ENCODE results near the gene PFKFB1.

PFKFB1 gene

DNA sequence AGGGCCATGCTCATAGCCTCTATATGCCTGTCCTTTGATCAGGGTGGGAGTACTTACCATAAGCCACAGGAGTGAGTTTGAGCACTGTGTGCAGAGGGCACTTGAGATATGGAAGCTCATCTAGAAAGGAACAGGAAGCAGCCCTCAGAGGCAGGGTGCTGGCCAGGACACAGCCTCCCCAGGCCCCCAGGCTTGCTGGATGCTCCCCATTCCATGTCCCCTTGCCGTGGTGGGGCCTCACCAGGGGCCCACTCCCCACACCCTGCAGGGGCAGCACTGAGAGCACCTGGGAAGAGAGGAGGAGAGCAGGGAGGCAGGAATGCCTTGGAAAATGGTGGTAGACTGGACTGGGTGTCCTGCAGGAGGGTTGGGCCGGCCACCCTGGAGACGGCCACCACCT, 59.1 kb downstream of the PFKFB1 start:
- H3K9ac ChIP-seq (ENCODE audit: low read depth, low read length): no peak overlapping the region
- H3K4me1 ChIP-seq (ENCODE audit: insufficient read depth, low read length): no peaks in the 10 kb centered on the region
- no peaks in the 10 kb centered on the region for H3K27me3 ChIP-seq (ENCODE audit: insufficient read depth, low read length)
- no peak overlapping the region for H3K4me3 ChIP-seq (ENCODE audit: low read length)
- H3K27ac ChIP-seq (ENCODE audit: low read length): no peak overlapping the region
- H3K9me3 ChIP-seq (ENCODE audit: insufficient read depth, low read depth, low read length): no peaks in the 10 kb centered on the region
- H3K36me3 ChIP-seq (ENCODE audit: insufficient read depth, low read depth, low read length): peaks cover 21% of the 10 kb centered on the region; the same call in 1 of the 2 replicates

DNA sequence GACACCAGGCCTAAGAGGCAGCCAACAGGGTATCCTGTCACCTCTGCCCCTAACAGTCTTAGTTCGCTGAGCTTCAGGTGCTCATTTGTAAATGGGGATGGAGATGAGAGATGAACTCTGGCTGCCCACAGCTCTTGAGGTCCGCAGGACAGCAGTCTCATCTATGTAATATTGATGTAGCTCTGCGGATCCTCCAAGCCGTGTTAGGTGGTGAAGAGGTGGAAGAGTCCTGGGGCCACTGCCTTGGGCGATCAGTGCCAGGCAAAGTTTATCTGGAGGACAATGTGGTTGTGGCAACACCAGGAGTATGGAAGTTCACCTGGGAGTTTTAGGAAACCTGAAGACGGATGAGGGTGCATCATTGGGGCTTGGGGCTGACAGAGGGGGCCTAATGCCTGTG, 59.9 kb downstream of the PFKFB1 start:
- no peaks in the 10 kb centered on the region for H3K27me3 ChIP-seq (ENCODE audit: insufficient read depth, low read length)
- no peak overlapping the region for H3K27ac ChIP-seq (ENCODE audit: low read length)
- no peak overlapping the region for H3K9ac ChIP-seq (ENCODE audit: low read depth, low read length)
- H3K4me3 ChIP-seq (ENCODE audit: low read length): no peak overlapping the region
- peaks cover 29% of the 10 kb centered on the region for H3K36me3 ChIP-seq (ENCODE audit: insufficient read depth, low read depth, low read length)
- no peaks in the 10 kb centered on the region for H3K9me3 ChIP-seq (ENCODE audit: insufficient read depth, low read depth, low read length)
- no peaks in the 10 kb centered on the region for H3K4me1 ChIP-seq (ENCODE audit: insufficient read depth, low read length)

DNA sequence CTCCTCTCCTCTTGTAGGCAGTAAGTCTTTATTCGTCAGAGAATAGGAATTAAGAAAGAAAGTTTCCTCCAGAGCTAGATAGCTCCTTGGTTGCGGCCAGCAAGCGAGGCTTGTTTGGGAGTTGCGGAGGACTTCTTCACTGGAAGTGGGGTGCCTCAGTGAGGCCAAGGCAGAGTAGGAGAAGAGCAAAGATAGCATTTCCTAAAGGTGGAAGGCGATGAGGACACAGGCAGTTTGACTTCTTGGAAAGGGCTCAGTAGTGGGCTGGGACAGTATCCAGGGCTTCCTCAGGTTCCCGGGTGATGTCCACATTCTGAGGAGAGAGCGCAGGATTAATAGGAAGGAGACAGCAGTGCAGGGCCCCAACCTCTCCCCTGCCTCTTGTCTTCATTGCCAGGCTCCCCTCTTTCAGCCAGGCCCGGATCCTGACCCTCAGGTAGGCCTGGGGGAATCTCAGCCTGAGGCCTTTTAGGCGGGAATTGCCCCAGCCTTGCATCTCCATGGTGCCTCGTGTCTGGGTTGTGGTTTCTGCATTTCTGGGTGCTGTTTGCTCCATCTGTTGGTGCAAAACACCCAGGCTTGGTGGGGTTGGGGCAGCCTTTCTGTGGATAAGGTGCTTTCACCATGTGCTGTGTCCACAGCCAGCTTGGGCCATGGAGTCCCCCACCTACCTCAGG, 60.7 kb downstream of the PFKFB1 start:
- no peaks in the 10 kb centered on the region for H3K27me3 ChIP-seq (ENCODE audit: insufficient read depth, low read length)
- no peaks in the 10 kb centered on the region for H3K9me3 ChIP-seq (ENCODE audit: insufficient read depth, low read depth, low read length)
- no peak overlapping the region for H3K4me3 ChIP-seq (ENCODE audit: low read length)
- peaks cover 37% of the 10 kb centered on the region for H3K36me3 ChIP-seq (ENCODE audit: insufficient read depth, low read depth, low read length)
- H3K27ac ChIP-seq (ENCODE audit: low read length): no peak overlapping the region
- no peak overlapping the region for H3K9ac ChIP-seq (ENCODE audit: low read depth, low read length)
- H3K4me1 ChIP-seq (ENCODE audit: insufficient read depth, low read length): no peaks in the 10 kb centered on the region

DNA sequence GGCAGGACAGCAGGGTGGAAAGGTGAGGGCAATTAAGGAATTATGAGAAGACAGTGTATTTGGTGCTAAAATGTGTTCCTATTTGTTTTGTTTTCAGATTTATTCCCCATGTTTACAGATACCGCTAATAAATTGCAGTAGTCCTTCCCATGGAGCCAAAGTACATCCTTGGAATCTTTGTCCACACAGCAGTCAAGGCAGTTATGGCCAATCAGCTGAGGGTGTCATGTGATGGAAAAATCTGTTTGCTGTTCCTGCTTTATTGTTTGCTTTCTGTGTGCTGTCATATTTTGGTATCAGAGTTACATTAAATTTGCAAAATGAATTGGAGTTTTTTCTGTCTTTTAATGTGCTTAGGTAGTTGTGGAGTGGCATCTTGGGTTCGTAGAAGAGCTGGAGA, 62.9 kb downstream of the PFKFB1 start:
- no peak overlapping the region for H3K4me3 ChIP-seq (ENCODE audit: low read length)
- no peaks in the 10 kb centered on the region for H3K9me3 ChIP-seq (ENCODE audit: insufficient read depth, low read depth, low read length)
- no peaks in the 10 kb centered on the region for H3K4me1 ChIP-seq (ENCODE audit: insufficient read depth, low read length)
- peaks cover 59% of the 10 kb centered on the region for H3K36me3 ChIP-seq (ENCODE audit: insufficient read depth, low read depth, low read length)
- H3K9ac ChIP-seq (ENCODE audit: low read depth, low read length): no peak overlapping the region
- no peak overlapping the region for H3K27ac ChIP-seq (ENCODE audit: low read length)
- H3K27me3 ChIP-seq (ENCODE audit: insufficient read depth, low read length): no peaks in the 10 kb centered on the region

DNA sequence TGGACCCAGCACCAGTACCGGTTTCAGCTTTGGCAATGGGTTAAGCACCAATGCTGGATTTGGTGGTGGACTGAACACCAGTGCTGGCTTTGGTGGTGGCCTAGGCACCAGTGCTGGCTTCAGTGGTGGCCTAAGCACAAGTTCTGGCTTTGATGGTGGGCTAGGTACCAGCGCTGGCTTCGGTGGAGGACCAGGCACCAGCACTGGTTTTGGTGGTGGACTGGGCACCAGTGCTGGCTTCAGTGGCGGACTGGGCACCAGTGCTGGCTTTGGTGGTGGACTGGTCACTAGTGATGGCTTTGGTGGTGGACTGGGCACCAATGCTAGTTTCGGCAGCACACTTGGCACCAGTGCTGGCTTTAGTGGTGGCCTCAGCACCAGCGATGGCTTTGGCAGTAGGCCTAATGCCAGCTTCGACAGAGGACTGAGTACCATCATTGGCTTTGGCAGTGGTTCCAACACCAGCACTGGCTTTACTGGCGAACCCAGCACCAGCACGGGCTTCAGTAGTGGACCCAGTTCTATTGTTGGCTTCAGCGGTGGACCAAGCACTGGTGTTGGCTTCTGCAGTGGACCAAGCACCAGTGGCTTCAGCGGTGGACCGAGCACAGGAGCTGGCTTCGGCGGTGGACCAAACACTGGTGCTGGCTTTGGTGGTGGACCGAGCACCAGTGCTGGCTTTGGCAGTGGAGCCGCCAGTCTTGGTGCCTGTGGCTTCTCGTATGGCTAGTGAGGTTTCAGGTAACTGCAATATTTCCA, 63.5 kb downstream of the PFKFB1 start:
- H3K27me3 ChIP-seq (ENCODE audit: insufficient read depth, low read length): no peaks in the 10 kb centered on the region
- H3K36me3 ChIP-seq (ENCODE audit: insufficient read depth, low read depth, low read length): peaks cover 65% of the 10 kb centered on the region
- no peak overlapping the region for H3K27ac ChIP-seq (ENCODE audit: low read length)

DNA sequence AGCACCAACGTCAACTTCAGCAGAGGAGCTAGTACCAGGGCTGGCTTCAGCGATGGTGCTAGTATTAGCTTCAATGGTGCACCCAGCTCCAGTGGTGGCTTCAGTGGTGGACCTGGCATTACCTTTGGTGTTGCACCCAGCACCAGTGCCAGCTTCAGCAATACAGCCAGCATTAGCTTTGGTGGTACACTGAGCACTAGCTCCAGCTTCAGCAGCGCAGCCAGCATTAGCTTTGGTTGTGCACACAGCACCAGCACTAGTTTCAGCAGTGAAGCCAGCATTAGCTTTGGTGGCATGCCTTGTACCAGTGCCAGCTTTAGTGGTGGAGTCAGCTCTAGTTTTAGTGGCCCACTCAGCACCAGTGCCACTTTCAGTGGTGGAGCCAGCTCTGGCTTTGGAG, 65.1 kb downstream of the PFKFB1 start:
- Histone ChIP-seq H3K4me1 (ENCODE audit: insufficient read depth, low read length) (no peaks in the 10 kb centered on the region), H3K27ac (ENCODE audit: low read length) (no peak overlapping the region), H3K9me3 (ENCODE audit: insufficient read depth, low read depth, low read length) (no peaks in the 10 kb centered on the region), H3K9ac (ENCODE audit: low read depth, low read length) (no peak overlapping the region), H3K27me3 (ENCODE audit: insufficient read depth, low read length) (no peaks in the 10 kb centered on the region), H3K36me3 (ENCODE audit: insufficient read depth, low read depth, low read length) (peaks cover 81% of the 10 kb centered on the region), H3K4me3 (ENCODE audit: low read length) (no peak overlapping the region)

More for the DNA sequence above, 63.5 kb downstream of the PFKFB1 start:
- no peaks in the 10 kb centered on the region for H3K9me3 ChIP-seq (ENCODE audit: insufficient read depth, low read depth, low read length)
- H3K4me3 ChIP-seq (ENCODE audit: low read length): no peak overlapping the region
- H3K4me1 ChIP-seq (ENCODE audit: insufficient read depth, low read length): no peaks in the 10 kb centered on the region
- no peak overlapping the region for H3K9ac ChIP-seq (ENCODE audit: low read depth, low read length)

DNA sequence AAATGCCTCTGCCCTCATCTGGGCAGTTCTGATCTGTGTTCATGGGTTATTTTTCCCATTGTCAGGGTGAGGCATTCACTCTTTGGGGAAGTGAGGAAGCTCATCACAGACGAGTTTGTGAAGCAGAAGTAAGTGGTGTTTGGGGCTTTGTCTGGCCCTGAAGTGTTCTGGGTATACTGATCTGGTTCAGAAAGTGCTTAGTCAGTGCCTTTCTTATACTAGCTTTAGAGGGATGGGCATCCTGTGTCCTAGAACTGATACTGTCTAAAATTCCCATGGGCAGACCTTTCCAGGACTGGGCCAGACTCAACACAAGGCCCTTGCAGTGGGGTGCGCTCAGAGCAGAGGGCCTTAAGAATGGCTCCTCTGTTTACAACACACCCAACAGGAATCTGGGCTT, 67.0 kb downstream of the PFKFB1 start:
- Histone ChIP-seq H3K4me1 (ENCODE audit: insufficient read depth, low read length) (no peaks in the 10 kb centered on the region), H3K4me3 (ENCODE audit: low read length) (no peak overlapping the region), H3K27ac (ENCODE audit: low read length) (no peak overlapping the region), H3K27me3 (ENCODE audit: insufficient read depth, low read length) (no peaks in the 10 kb centered on the region), H3K9ac (ENCODE audit: low read depth, low read length) (no peak overlapping the region), H3K9me3 (ENCODE audit: insufficient read depth, low read depth, low read length) (no peaks in the 10 kb centered on the region), H3K36me3 (ENCODE audit: insufficient read depth, low read depth, low read length) (peaks cover 99% of the 10 kb centered on the region)

DNA sequence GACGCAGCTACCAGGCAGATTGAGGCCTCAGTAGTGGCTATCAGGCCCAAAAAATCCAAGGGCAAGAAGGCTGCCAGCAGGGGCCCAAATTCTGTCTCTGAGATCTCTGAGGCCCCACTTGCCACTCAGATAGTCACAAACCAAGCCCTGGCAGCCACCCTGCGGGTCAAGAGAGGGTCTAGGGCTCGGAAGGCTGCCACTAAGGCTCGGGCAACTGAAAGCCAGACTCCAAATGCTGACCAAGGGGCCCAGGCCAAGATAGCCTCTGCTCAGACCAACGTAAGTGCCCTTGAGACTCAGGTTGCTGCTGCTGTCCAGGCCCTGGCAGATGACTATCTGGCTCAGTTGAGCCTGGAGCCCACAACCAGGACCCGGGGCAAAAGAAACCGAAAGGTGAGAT, 70.6 kb downstream of the PFKFB1 start:
- Histone ChIP-seq H3K4me3 (ENCODE audit: low read length) (no peak overlapping the region), H3K9ac (ENCODE audit: low read depth, low read length) (no peak overlapping the region), H3K27me3 (ENCODE audit: insufficient read depth, low read length) (no peaks in the 10 kb centered on the region), H3K36me3 (ENCODE audit: insufficient read depth, low read depth, low read length) (peaks cover 64% of the 10 kb centered on the region), H3K27ac (ENCODE audit: low read length) (no peak overlapping the region), H3K4me1 (ENCODE audit: insufficient read depth, low read length) (no peaks in the 10 kb centered on the region), H3K9me3 (ENCODE audit: insufficient read depth, low read depth, low read length) (no peaks in the 10 kb centered on the region)

DNA sequence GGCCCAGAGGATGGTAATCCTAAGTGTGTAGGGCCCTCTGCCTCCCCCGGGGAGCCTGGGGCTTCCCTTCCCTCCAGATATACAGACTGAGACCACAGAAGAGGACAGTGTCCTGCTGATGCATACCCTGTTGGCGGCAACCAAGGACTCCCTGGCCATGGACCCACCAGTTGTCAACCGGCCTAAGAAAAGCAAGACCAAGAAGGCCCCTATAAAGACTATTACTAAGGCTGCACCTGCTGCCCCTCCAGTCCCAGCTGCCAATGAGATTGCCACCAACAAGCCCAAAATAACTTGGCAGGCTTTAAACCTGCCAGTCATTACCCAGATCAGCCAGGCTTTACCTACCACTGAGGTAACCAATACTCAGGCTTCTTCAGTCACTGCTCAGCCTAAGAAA, 71.4 kb downstream of the PFKFB1 start:
- Histone ChIP-seq H3K4me3 (ENCODE audit: low read length) (no peak overlapping the region), H3K27me3 (ENCODE audit: insufficient read depth, low read length) (no peaks in the 10 kb centered on the region), H3K27ac (ENCODE audit: low read length) (no peak overlapping the region), H3K9ac (ENCODE audit: low read depth, low read length) (no peak overlapping the region; the same call in 1 of the 2 replicates), H3K4me1 (ENCODE audit: insufficient read depth, low read length) (no peaks in the 10 kb centered on the region), H3K36me3 (ENCODE audit: insufficient read depth, low read depth, low read length) (peaks cover 56% of the 10 kb centered on the region), H3K9me3 (ENCODE audit: insufficient read depth, low read depth, low read length) (no peaks in the 10 kb centered on the region)

DNA sequence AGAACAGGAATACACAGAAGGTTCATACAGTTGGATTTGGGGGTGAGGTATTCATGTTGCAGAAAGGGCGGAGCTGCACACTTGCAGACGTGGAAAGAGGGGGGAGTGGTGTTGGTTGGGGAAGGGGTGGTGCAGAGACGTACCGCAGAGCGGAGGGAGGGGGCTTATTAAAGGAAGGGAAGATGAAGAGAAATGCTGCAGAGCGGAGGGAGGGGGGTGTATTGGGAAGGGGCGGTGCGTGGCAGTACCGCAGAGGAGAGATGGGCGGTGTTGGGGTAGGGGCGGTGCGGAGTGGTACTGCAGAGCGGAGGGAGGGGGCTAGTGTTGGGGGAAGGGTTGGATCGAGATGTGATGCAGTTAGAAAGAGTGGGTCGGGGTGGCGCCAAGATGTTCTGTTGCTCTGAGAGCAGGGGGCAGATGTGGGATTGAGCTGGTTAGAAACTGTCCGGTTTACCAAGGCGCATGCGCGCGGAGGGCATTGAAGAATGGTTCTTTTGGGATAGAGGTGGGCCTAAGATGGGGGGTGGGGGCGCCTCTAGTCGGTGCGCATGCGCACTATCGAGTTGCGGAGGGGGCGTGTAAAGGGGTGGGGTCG, 72.5 kb downstream of the PFKFB1 start:
- Histone ChIP-seq H3K4me3 (ENCODE audit: low read length) (peak overlapping the region; percentile 98), H3K9ac (ENCODE audit: low read depth, low read length) (peak overlapping the region; percentile 91; the same call in 1 of the 2 replicates), H3K36me3 (ENCODE audit: insufficient read depth, low read depth, low read length) (peaks cover 46% of the 10 kb centered on the region), H3K4me1 (ENCODE audit: insufficient read depth, low read length) (no peaks in the 10 kb centered on the region), H3K27me3 (ENCODE audit: insufficient read depth, low read length) (no peaks in the 10 kb centered on the region), H3K9me3 (ENCODE audit: insufficient read depth, low read depth, low read length) (no peaks in the 10 kb centered on the region), H3K27ac (ENCODE audit: low read length) (peak overlapping the region; percentile 63)

DNA sequence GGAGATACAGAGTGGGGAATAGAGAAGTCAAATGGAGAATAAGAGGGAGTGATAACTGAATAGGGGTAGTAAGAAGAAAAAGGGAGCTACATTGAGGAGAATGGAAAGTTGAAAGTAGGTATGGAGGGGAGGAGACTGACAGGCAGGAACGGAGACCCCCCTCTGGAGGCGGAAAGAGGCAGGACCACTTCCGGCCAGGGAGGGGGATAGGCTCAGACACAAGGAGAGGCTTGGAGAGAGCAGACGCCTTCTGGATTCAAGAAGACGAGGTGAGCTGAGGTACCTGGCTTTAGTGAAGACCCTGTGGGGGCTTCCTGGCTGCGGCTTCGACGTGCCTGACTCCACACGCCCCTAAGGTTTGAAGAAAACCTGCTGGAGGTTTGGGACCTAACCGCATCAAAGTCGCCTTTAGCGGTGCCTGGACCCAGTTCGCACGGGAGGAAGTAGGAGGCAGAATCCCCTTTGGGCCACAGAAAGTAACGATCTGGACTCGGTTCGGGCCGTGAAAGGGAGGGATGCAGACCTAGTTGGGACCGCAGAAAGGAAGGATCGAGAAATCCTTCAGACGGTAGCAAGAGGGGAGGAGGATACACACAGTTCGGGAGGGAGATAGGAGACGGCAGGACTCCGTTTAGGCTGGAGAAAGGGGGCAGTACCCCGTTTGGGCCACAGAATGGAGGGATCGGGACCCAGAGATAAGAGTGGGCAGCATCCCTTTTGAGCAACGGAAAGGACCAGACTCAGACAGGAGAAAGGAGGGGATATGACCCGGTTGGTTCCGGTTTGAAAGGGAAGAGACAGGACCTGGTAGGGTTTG, 73.2 kb downstream of the PFKFB1 start, which contains the start of gene TRO:
Gene TRO, plus strand, starts transcription at position 215 of the 817 bp plus-strand sequence. CDS start 1,423 bp downstream, outside the sequence.
- peak within 1 kb of the TSS; percentile 63 for H3K27ac ChIP-seq (ENCODE audit: low read length)
- peak within 1 kb of the TSS; percentile 91; the same call in 1 of the 2 replicates for H3K9ac ChIP-seq (ENCODE audit: low read depth, low read length)
- no peaks in the 10 kb centered on the region for H3K27me3 ChIP-seq (ENCODE audit: insufficient read depth, low read length)
- peak within 1 kb of the TSS; percentile 98 for H3K4me3 ChIP-seq (ENCODE audit: low read length)
- no peaks in the 10 kb centered on the region for H3K4me1 ChIP-seq (ENCODE audit: insufficient read depth, low read length)
- peaks cover 38% of the 10 kb centered on the region for H3K36me3 ChIP-seq (ENCODE audit: insufficient read depth, low read depth, low read length)
- H3K9me3 ChIP-seq (ENCODE audit: insufficient read depth, low read depth, low read length): no peaks in the 10 kb centered on the region

Measured in iPS-20b (cell line).